Activated CD4-positive, alpha-beta T cell treated with anti-CD3 and anti-CD28 coated beads, Interleukin-2, amount 50 U/mL, for 1 hour (primary cell): ENCODE measurements around the gene BBS9.
"Not testable (repeated sequence)": the region's sequence is repeated elsewhere in the genome, so short reads cannot be mapped to it uniquely, and the experiment has no call there.

Source experiments
- DNase-seq: peaks from one replicate; pipeline ENCODE4 v3.0.0-alpha.2; 2020

The BBS9 gene

DNA sequence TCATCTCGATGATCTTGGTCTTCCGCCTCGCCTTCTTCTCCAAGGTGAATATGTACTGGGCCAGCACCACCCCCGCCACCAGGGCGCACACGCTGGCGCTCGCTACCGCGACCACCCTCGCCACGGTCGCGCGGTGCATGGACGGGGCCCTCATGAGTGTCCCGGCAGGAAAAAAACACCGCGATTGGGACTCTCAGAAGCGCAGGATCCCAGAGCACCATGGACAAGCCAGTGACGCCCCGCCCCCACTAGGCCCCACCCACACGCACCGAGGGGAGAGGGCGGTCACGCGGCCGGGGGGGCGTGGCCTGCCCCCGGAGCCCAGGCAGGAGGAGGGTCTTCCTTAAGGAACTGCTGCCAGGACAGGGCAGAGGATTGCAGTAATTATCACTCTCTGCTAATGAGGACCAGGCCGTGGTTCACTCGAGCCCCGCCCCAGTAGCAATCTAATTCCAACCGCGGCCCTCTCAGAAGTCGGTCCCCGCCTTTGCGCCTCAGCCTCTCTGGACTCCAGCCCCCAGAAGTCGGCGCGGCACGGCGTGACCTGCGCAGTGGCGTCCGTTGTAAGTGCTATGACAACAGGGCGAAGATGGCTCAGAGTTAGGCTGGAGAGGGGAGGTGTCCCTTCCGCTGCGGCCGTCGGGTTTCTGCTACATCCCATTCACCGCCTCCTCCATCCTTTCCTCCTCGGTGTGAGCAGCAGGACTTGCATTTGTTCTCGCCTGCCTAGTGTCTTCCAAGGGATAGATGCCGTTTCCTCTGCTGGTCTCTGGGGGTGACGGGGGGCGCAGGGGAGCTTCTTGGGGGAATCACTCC, at the start of gene BBS9:
Gene BBS9 (plus strand): TSS at position 575 of the 816 bp plus-strand sequence. CDS start 16,689 bp downstream, outside the sequence.
- DNase-seq = peak; percentile 87

DNA sequence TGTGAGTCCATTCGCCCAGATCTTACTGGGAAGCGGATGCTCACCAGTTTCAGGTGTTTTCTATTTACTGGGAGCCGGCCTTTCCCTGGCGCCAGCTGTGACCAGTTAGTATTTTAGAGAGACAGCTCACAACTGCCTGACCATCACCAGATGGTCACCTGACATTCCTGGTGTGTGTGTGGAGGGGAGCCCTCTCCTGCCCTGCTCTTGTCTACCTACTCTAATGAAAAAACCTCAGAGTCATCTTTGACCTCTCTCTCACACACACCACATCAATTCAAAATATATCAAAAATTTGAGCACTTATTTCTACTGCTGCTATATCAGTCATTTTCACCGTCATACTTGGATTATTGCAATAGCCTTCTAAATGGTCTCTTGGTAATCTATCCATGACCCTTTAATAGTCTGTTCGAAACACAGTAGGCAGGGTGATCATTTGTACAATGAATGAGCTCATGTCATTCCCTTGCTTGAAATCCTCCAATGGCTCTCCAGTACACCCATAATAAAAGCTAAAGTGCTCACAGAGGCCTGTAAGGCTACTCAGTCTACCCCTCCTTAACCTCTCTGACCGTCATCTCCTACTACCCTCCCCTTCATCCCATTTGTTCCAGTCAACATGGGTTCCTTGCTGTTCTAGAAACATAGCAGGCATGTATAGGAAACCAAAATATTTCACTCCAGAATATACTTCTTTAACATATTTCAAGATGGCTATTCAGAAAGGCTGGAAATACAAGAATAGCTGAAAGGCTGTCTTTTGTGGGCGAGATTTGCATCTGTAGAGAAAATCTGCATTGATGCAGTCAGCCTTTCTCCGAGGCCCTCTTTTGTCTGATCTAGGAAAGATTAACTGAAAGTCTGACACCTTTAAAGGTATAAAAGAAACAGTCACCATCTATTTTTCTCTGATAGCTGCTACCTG, 49.3 kb upstream of the BBS9 start:
- no peak for DNase-seq

DNA sequence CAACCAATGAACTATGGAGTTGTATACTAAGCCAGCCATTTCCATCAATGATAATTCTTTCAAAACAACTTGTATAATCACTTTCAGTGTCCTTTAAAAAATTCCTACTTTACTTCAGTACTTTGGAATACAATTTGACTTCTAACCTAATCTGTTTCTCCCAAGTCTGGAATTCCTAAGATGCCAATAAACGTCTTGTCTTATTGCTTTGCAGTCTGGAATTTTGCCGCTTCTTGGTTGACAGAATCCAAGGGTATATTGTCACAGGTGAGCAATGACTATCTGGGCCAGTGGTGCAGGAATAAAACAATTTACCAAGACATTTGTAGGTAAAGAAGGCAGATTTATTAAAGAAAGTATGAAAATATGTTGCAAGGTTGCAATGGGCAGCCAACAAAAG, 42.0 kb upstream of the BBS9 start:
- DNase-seq = no peak

DNA sequence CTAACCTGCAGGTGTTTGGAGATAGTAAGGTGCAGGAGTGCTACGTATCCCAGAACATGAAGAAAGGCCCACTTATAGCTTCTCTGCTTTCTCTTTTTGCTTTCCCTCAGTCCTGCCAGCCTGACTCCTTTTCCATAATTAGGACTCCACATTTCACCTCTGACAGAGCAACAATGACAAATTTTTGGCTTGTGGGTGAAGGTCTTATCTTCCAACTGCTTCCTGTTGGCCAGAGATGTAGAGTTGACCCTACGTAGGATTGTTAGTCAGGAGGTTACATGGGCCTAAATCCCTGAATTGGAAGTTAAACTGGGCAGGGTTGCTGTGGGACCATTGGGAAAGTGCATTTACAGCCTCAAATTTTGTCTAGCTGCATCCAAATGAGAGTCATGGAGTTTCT, 41.5 kb upstream of the BBS9 start:
- DNase-seq = no peak

DNA sequence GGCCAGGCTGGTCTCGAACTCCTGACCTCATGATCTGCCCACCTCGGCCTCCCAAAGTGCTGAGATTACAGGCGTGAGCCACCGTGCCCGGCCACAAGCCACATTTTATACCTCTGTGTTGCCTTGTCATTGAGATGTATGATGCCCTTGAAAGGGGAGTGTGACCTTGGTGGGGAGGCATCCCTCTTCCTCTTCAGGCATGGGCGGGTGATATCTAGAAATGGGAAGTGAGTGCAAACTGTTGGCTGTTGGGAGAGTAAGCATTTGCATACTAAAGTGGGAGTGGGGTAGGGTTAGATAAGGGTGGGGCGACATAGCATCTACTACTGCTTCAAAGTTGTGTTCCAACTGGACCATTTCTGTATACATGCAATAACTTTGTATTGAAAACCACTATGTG, 40.2 kb upstream of the BBS9 start:
- DNase-seq = no peak

DNA sequence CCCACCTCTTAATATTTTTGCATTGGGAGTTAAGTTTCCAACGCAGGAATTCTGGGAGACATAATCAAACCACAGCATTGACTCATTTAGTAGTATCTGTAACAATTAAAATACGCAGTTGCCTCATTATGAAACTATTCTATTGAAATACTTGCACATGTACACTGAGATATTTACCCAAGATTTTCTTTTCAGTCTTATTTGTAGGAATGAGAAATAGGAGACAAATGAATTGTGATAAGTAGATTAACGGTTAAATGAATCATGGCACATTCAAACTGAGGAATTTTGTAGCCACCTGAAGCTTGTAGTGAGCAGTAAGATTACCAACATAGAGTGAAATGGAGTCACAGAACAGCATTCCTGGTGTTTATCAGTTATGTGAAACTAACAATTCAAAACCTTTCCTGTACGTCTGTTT, 38.2 kb upstream of the BBS9 start:
- DNase-seq = no peak

DNA sequence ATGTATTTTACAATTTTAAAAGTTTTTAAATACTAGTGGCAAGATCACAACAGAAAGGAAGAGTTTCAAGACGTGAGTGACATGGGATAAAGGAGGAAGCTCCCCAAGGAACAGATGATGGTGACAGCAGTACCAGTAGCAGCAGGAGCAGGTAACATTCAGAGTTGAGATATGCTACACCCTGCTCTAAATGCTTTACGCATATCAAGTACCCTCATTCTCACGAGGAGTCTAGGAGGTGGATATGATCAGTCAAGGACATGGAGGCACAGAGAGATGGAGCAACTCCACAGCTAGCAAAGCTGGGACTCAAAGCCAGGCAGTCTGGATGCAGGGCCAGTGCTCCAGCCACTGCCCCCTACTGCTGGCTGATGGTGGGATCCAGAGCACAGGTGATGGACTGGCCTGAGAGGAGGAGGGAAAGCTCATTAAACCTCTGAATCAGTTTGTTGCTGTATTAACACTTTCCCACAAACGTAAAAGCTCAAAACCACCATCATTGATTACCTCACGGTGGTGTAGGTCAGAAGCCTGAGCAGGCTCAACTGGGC, 37.6 kb upstream of the BBS9 start:
- DNase-seq = no peak

DNA sequence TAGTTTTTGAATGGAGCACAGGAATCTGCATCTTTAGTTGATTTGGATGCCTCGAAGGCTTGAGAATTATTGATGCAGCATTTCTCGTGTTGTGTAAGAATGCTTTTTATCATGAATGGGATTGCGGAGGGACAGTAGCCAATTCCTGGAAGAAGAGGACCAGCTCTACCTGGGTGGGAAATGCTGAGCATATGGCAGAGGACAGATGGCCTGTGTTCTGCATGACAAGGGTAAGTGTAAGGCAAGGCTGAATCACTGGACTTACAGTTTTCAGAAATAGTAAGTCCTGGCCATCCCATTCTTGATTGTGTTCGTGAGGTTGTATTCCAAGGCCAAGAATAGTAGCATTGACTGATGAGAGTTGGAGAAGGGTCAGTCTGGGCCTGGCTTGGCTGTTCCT, 36.1 kb upstream of the BBS9 start:
- DNase-seq = no peak

DNA sequence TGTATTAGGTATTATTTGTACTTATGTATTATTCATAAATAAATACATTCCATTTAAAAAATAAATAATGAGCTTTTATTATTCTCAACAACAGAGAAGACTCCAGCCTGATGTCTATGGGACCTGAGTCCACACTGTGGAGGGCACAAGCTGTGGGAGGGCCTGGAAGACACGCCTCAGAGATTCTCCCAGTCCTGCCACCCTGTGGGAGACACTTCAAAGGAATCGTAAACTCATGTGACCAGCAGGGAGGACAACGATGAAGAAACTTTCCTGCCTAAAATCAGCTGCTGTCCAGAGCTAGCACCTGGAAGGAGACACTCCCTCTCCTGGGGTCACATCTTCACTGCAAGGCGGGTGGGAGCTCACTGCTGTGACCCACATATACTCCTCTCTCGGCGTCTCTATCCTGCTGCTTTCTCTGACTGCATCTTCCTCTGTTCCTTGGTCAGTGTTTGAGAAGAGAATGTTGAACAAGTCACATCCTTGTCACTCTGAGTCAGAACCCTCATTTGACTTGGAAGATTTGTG, 34.6 kb upstream of the BBS9 start:
- DNase-seq = not testable (repeated sequence)

DNA sequence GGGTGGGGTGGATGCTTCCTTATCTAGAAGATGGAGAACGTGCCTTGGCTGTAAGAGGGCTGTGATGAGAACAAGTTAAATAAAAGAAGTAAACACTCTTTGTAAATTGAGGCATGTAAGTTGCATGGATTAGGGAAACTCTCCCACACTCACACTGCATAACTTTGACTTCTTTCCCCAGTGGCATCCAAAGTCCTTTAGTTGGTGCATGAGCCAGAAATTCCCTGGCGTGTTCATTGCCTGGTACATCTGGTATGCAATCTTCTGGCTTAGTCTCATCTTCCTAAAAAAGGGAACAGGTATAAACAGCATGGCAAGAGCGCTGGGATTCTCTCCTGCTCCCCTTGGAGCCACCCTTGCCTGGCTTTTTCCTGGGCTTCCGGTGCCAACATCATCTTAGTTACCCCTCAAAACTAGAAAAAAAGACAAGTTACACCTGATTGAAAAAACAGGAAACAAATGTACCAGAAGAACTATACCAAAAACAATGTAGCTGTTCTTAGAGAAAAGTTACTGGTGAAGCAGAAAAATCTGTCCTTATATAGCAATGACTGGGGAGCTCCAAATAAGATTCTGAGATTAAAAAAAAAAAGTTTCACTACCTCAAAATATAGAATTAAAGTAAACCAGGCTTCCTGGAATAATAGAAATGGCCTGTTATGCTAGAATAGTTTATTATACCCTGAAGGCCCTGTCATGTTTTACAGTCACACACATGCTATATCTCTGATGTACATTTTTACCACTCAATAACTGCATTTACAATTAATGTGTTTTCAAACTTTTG, 30.0 kb upstream of the BBS9 start:
- no peak for DNase-seq

DNA sequence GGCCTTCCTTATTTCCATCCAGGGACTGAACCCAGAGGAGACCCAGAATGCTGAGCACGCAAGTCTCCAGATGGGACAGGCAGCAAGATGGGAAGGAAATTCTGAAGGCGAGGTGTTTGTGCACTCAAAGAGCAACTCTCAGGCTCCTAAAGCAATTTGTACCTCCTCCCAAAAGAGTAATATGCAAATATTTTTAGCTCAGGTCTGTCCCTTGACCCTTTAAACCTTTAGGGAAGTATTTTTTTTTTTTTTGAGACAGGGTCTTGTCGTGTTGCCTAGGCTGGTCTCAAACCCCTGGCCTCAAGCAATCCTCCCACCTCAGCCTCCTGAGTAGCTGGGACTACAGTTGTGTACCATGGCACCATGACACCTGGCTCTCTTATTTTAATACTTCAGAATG, 28.6 kb upstream of the BBS9 start:
- no peak for DNase-seq

DNA sequence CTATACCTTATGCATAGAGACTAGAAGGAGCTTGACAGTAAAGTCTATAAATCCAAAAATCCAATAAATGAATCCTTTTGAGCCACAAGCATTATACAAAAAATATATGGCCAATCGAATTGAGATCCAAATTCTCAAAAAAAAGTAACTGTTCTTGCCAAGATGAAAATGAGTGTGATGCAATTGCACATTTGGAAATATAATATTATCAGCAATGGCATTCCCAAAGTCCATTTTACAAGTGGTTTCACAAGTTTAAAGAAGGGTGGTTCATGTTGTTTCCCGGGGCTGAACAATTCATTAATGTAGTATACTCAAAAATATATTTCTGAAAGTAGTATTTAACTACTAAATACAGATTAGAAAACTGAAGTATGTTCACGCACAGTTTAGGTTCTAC, 27.5 kb upstream of the BBS9 start:
- no peak for DNase-seq

DNA sequence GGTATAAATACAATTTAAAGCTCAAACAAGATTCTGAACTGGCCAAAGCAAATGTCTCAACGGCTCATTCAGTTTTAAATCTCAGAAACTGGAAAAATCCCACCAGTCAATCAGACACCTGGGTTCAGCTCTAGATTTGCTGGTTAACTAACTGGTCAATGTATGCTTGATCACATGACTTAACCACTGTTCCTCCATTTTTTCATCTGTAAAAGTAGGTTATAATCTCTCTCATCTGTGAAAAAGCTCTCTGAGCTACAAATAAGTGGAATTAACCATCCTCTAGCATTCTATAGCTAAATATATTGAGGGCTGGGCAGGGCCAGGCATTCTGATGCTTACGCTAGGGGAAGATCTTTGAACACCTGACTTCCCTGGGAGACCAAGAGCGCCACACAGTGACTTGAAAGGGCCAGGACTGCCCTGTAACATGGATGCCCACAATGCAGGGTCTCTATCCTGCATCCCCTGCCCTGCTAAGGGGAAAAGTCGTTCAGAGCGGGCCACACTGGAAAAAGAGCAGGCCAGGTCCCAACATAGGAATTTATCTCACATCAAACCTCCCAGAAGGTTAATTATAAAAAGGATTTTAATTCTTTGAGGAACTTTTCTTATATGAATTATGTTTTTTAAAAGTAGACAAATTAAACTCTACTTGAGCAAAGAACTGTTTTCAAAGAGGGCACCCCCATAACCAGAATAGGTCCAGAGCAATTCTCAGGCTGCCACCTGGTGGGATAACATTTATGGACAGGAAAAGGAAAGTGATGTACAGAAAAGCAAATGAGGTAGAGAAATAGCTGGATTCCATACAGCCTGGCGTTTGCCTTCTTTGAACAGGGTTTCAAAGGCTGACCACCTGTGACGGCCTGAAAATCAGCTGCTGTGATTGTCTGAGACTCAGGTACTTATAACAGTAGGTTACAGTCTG, 22.0 kb upstream of the BBS9 start:
- no peak for DNase-seq

DNA sequence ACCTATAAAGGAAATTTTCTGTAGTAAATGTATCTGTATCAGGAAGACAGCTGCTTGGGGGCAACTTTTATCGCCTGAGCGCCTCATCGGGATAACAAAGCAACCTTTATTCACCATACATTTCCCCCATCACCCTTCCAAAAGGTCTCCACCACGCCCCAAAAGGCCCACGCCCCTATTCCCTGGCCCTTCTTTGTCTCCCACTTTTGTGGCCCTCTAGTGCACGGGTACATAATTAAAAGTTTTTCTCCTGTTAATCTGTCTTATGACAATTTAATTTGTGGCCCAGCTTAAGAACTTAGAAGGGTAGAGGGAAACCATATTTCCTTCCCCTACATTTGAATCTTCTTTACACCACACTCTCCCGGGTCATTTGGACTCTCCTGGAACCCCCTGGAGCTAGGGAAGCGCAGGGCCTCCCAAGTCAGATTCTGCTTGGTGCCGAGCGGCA, 20.8 kb upstream of the BBS9 start:
- no peak for DNase-seq

DNA sequence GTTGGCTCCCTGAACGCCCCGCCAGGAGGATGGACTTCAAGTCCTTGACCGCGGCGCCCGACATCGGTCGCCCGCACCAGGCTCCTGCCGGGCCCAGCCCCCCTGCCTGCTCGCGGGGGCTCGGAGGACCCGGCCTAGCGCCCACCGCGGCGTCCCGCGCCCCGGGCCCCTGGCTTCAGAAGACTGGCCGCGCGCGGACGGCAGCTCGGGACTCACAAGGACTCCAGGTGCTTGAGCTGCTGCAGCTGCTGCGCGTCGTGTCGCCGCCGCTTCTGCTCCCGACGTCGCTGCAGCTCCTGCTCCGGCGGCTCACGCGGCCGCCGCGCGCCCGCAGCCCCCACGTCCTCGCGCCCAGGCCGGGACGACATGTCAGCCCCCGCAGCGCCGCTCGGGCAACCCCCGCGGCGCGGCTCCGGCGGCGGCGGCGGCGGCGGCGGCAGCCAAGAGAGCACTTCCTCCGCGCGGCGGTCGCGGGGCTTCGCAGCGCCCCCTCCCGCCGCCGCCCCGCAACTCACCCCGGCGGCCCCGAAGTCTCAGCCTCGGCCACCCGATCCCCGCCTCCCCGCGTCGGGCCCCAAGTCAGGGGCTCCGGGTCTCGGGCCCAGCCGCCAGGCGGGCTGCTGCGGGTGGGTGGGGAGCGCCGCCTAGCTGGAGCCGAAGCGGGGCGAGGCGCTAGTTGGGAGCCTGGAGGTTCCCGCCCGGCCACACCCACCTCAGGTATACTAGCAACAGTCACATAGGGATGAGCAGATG, 20.2 kb upstream of the BBS9 start, which contains the start of gene RP9:
Gene RP9 (minus strand): TSS at position 400 of the 753 bp plus-strand sequence. CDS start 32 bp downstream, at position 368.
- peak; percentile 75 for DNase-seq

DNA sequence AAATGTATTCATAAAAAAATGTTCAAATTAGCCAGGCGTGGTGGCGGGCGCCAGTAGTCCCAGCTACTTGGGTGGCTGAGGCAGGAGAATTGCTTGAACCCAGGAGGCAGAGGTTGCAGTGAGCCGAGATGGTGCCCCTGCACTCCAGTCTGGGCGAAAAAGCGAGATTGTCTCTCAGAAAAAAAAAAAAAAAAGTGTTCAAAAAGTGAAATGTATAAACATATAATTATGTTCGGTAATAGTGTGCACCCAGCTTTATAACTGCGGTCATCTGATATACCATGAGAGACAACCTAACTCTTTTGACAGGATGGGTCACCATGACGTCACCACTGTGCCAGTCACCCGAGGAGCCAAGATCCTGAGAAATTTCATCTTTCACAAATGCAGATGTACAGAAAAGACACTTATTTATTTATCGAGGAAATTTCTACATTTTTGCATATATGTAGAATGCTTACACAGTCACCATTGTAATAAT, 19.6 kb upstream of the BBS9 start:
- DNase-seq = no peak

DNA sequence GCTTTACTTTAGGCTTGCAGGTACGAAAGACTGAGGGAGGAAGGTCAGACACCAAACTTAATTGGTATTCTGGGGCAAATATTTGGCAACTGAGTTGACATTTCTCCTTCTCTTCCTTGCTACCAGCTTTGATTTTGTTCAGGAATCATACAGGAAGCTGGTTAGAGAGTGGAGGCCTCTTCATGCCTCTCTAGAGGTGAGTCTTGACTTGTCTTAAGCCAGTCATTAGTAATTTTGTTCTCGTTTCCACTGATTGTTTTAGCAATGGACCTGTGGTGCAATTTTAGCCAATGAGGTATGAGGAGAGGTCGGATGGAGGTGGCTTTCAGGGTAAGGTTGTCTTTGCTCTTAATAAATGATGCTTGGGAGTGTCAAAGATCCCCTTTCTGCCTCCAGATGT, 17.8 kb upstream of the BBS9 start:
- DNase-seq = no peak

DNA sequence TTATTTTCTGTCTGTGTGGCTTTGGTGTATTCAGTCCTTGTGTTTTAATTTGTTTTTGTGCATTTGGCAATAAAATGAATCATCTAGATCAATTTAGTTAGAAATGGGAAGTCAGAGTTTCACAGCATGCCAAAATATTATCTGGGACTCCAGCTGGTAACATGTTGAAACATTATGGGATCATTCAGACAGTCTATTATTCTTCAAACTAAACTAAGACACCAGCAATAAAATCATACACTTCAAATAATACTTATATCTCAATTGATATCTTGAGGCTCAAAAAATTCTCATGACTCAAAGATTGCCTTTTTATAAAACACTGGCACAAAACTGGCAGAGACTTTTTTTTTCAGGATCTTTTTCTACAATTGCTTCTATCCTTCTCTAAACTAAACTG, 14.4 kb upstream of the BBS9 start:
- no peak for DNase-seq

DNA sequence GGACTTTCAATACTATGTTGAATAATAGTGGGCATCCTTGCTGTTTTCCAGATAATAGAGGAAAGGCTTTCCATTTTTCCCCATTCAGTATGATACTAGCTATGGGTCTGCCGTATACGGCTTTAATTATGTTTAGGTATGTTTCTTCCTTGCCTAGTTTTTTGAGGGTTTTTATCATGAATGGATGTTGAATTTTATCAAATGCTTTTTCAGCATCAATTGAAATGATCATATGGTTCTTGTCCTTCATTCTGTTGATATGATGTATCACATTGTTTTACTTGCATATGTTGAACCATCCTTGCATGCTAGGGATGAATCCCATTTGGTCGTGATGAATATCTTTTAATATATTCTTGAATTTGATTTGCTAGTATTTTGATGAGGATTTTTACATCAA, 11.0 kb upstream of the BBS9 start:
- no peak for DNase-seq

DNA sequence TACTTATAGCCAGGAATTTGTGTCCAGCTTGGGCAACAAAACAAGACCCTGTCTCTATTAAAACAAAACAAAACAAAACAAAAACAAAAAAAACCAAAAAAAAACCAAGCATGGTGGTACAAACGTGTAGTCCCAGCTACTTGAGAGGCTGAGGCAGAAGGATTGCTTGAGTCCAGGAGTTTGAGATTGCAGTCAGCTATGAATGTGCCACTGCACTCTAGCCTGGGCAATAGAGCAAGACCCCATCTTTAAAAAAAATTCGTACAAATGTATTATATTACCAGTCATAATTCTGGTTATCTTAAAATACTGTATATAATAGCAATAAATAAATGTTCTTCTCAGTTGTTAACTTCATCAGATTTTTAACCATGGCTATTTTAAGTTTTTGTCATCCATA, 2.3 kb upstream of the BBS9 start:
- DNase-seq = no peak
